ENCODE results near the gene IL1RAPL1. TPM values are rescaled to one million over a fixed set of nuclear protein-coding genes. Genes with fewer than 3 reads are reported as not detected.

IL1RAPL1 gene
- total and polyA plus RNA-seq, 2 experiments from 2014 or later = 0.18 to 0.49 TPM

DNA sequence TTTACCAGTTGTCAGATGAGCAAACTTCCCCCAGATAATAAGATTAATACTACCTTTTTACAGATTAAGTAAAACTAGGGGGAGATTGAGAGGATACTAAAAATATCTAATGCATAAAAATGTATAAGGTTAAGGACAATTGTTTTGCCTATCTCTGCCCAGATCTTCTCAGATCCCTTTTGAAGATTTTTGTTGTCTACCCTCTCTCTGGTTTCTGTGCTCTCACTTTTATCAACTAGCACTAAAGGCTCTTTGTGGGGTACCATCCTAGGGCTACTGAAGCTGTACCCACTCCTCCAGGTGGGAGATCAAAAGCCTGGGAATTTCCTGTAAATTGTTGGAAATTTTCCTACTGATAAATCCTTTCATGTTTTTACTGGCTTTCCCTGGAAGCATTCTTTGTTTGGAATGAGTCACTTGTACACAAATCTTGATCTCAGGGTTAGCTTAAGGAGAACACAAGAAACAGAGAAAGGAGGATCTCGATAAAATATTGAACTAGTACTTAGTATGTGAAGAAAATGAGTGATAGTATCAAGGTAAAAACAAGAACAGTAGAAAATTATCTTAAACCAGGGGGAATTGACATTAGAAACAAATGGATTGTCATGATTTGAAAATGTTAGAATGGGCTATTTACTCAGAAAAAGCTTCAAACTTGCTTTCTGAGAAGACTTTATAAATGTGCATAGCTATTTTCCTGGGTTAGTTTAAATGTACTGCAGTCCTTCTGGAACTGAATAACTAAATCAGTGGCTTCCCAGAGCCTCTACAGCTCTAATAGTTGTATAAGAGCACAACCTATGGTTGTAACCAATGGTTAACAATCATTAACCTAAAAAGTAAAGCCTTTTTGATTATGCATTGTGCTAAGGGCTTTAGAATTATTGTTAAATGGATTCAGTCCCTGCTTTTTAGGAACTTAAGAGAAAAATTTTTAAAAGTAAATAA, 948.2 kb downstream of the IL1RAPL1 start:
- no peak overlapping the region for H2AFZ ChIP-seq
- H3K9me2 ChIP-seq (ENCODE audit: insufficient read depth) = no peaks in the 10 kb centered on the region
- no peaks in the 10 kb centered on the region for H3K27me3 ChIP-seq (ENCODE audit: insufficient read depth)
- no peaks in the 10 kb centered on the region for H3K4me1 ChIP-seq (ENCODE audit: insufficient read depth)
- H3K4me3 ChIP-seq = no peak overlapping the region
- no peaks in the 10 kb centered on the region for H3K36me3 ChIP-seq (ENCODE audit: insufficient read depth)
- H3F3A ChIP-seq (replicated peaks; ENCODE audit: low read depth) = no peaks in the 10 kb centered on the region
- no peaks in the 10 kb centered on the region for H3K79me2 ChIP-seq (replicated peaks; ENCODE audit: insufficient read depth)
- Mint-ChIP-seq H3K4me1 (no peaks in the 10 kb centered on the region), H3K27me3 (ENCODE audit: insufficient read depth, low read depth, poor library complexity) (peaks cover 1% of the 10 kb centered on the region), H3K4me3 (no peak overlapping the region), H3K36me3 (ENCODE audit: low read depth) (no peaks in the 10 kb centered on the region), H3K9me3 (no peaks in the 10 kb centered on the region; the same call in 2 of the 3 replicates), H3K27ac (no peak overlapping the region)
- H4K20me1 ChIP-seq (replicated peaks; ENCODE audit: insufficient read depth) = no peaks in the 10 kb centered on the region
- ATAC-seq (no peak), DNase-seq (ENCODE audit: low spot score) (no peak)
- no peak overlapping the region for H3K27ac ChIP-seq (ENCODE audit: low read depth)
- TF ChIP-seq NANOG (IDR thresholded peaks at IDR 0.05; ENCODE audit: borderline replicate concordance) = no peak
- TF ChIP-seq ZNF114 (CRISPR knock-in tag; IDR thresholded peaks at IDR 0.05) = no peak
- TF ChIP-seq EZH2 (IDR thresholded peaks at IDR 0.05; ENCODE audit: low read depth, unreplicated experiment) = no peak
- TF ChIP-seq STAT1 (IDR thresholded peaks at IDR 0.05; ENCODE audit: unreplicated experiment) = no peak
- TF ChIP-seq ZNF331 (CRISPR knock-in tag; IDR thresholded peaks at IDR 0.05; ENCODE audit: low read depth) = no peak
- TF ChIP-seq, protein P1, sequence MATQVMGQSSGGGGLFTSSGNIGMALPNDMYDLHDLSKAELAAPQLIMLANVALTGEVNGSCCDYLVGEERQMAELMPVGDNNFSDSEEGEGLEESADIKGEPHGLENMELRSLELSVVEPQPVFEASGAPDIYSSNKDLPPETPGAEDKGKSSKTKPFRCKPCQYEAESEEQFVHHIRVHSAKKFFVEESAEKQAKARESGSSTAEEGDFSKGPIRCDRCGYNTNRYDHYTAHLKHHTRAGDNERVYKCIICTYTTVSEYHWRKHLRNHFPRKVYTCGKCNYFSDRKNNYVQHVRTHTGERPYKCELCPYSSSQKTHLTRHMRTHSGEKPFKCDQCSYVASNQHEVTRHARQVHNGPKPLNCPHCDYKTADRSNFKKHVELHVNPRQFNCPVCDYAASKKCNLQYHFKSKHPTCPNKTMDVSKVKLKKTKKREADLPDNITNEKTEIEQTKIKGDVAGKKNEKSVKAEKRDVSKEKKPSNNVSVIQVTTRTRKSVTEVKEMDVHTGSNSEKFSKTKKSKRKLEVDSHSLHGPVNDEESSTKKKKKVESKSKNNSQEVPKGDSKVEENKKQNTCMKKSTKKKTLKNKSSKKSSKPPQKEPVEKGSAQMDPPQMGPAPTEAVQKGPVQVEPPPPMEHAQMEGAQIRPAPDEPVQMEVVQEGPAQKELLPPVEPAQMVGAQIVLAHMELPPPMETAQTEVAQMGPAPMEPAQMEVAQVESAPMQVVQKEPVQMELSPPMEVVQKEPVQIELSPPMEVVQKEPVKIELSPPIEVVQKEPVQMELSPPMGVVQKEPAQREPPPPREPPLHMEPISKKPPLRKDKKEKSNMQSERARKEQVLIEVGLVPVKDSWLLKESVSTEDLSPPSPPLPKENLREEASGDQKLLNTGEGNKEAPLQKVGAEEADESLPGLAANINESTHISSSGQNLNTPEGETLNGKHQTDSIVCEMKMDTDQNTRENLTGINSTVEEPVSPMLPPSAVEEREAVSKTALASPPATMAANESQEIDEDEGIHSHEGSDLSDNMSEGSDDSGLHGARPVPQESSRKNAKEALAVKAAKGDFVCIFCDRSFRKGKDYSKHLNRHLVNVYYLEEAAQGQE (IDR thresholded peaks at IDR 0.05; ENCODE audit: unreplicated experiment) = no peak
- TF ChIP-seq, protein P2, sequence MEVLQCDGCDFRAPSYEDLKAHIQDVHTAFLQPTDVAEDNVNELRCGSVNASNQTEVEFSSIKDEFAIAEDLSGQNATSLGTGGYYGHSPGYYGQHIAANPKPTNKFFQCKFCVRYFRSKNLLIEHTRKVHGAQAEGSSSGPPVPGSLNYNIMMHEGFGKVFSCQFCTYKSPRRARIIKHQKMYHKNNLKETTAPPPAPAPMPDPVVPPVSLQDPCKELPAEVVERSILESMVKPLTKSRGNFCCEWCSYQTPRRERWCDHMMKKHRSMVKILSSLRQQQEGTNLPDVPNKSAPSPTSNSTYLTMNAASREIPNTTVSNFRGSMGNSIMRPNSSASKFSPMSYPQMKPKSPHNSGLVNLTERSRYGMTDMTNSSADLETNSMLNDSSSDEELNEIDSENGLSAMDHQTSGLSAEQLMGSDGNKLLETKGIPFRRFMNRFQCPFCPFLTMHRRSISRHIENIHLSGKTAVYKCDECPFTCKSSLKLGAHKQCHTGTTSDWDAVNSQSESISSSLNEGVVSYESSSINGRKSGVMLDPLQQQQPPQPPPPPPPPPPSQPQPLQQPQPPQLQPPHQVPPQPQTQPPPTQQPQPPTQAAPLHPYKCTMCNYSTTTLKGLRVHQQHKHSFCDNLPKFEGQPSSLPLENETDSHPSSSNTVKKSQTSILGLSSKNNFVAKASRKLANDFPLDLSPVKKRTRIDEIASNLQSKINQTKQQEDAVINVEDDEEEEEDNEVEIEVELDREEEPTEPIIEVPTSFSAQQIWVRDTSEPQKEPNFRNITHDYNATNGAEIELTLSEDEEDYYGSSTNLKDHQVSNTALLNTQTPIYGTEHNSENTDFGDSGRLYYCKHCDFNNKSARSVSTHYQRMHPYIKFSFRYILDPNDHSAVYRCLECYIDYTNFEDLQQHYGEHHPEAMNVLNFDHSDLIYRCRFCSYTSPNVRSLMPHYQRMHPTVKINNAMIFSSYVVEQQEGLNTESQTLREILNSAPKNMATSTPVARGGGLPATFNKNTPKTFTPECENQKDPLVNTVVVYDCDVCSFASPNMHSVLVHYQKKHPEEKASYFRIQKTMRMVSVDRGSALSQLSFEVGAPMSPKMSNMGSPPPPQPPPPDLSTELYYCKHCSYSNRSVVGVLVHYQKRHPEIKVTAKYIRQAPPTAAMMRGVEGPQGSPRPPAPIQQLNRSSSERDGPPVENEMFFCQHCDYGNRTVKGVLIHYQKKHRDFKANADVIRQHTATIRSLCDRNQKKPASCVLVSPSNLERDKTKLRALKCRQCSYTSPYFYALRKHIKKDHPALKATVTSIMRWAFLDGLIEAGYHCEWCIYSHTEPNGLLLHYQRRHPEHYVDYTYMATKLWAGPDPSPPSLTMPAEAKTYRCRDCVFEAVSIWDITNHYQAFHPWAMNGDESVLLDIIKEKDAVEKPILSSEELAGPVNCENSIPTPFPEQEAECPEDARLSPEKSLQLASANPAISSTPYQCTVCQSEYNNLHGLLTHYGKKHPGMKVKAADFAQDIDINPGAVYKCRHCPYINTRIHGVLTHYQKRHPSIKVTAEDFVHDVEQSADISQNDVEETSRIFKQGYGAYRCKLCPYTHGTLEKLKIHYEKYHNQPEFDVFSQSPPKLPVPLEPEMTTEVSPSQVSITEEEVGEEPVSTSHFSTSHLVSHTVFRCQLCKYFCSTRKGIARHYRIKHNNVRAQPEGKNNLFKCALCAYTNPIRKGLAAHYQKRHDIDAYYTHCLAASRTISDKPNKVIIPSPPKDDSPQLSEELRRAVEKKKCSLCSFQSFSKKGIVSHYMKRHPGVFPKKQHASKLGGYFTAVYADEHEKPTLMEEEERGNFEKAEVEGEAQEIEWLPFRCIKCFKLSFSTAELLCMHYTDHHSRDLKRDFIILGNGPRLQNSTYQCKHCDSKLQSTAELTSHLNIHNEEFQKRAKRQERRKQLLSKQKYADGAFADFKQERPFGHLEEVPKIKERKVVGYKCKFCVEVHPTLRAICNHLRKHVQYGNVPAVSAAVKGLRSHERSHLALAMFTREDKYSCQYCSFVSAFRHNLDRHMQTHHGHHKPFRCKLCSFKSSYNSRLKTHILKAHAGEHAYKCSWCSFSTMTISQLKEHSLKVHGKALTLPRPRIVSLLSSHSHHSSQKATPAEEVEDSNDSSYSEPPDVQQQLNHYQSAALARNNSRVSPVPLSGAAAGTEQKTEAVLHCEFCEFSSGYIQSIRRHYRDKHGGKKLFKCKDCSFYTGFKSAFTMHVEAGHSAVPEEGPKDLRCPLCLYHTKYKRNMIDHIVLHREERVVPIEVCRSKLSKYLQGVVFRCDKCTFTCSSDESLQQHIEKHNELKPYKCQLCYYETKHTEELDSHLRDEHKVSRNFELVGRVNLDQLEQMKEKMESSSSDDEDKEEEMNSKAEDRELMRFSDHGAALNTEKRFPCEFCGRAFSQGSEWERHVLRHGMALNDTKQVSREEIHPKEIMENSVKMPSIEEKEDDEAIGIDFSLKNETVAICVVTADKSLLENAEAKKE (CRISPR knock-in tag; IDR thresholded peaks at IDR 0.05) = no peak
- TF ChIP-seq, protein P3, sequence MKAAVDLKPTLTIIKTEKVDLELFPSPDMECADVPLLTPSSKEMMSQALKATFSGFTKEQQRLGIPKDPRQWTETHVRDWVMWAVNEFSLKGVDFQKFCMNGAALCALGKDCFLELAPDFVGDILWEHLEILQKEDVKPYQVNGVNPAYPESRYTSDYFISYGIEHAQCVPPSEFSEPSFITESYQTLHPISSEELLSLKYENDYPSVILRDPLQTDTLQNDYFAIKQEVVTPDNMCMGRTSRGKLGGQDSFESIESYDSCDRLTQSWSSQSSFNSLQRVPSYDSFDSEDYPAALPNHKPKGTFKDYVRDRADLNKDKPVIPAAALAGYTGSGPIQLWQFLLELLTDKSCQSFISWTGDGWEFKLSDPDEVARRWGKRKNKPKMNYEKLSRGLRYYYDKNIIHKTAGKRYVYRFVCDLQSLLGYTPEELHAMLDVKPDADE (IDR thresholded peaks at IDR 0.05) = no peak
- H3K4me2 ChIP-seq = no peak overlapping the region

Data from GM23338 (cell line).